Jurkat, Clone E6-1 (cell line): ENCODE measurements around the gene RBAK.
"Not testable (repeated sequence)": the region's sequence is repeated elsewhere in the genome, so short reads cannot be mapped to it uniquely, and the experiment has no call there.

Experiments used
- DNase-seq: peaks from one replicate; pipeline ENCODE4 v3.0.0-alpha.2; 2011; ENCODE audit warnings: low read depth, low spot score
- H3K4me3 ChIP-seq: 2 replicates; pipeline ENCODE4 v1.5.1; 2011; ENCODE audit warnings: mild to moderate bottlenecking, low read length, control low read depth, moderate library complexity

RBAK gene

GRCh38 chr7:5046397-5046732, 705 bp downstream of the RBAK start:
- DNase-seq = not testable (repeated sequence)
- H3K4me3 ChIP-seq = peak overlapping the region; percentile 72

GRCh38 chr7:5047127-5047526, 1.5 kb downstream of the RBAK start:
- H3K4me3 ChIP-seq, DNase-seq: not testable (repeated sequence)

DNA sequence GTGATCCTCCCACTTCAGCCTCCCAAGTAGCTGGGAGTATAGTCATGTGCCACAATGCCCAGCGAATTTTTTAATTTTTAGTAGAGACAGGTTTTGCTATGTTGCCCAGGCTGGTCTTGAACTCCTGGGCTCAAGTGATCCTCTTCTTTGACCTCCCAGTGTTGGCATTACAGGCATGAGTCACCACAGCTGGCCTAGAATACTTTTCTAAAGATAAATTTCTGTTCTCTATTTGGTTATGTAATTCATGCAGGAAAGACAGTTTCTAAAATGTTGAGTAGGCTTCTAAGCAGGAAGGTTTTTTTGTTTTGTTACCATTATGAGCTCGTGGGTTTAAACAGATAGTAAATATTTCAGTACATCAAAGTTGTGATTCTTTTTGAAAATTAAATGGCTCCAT, 5.0 kb downstream of the RBAK start:
- H3K4me3 ChIP-seq = no peak overlapping the region
- DNase-seq = no peak

GRCh38 chr7:5051731-5052130, 6.1 kb downstream of the RBAK start:
- DNase-seq, H3K4me3 ChIP-seq: not testable (repeated sequence)

GRCh38 chr7:5053175-5053574, 7.5 kb downstream of the RBAK start:
- DNase-seq = no peak
- H3K4me3 ChIP-seq = no peak overlapping the region

GRCh38 chr7:5063698-5064097, 18.0 kb downstream of the RBAK start:
- DNase-seq = no peak

GRCh38 chr7:5064391-5065106, 18.9 kb downstream of the RBAK start:
- H3K4me3 ChIP-seq = no peak overlapping the region

More at GRCh38 chr7:5063698-5064097, 18.0 kb downstream of the RBAK start:
- no peak overlapping the region for H3K4me3 ChIP-seq

GRCh38 chr7:5065107-5065407, 19.4 kb downstream of the RBAK start:
- DNase-seq = no peak
- H3K4me3 ChIP-seq = no peak overlapping the region

More at GRCh38 chr7:5064391-5065106, 18.9 kb downstream of the RBAK start:
- no peak for DNase-seq

GRCh38 chr7:5068521-5068920, 22.9 kb downstream of the RBAK start:
- no peak overlapping the region for H3K4me3 ChIP-seq
- no peak for DNase-seq

- no peak for DNase-seq
- no peak overlapping the region for H3K4me3 ChIP-seq
Measured at GRCh38 chr7:5070206-5070605, 24.5 kb downstream of the RBAK start.

DNA sequence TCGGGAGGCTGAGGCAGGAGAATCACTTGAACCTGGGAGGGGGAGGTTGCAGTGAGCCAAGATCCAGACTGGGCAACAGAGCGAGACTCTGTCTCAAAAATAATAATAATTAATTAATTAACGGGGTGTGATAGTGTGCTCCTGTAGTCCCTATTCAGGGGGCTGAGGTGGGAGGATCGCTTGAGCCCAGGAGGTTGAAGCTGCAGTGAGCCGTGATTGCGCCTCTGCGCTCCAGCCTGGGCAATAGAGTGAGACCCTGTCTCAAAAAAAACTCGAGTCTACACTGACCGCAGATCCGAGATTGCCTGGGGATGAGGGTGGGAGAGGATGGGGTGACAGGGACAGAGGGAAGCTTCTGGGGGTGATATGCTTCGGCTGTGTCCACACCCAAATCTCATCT, 29.5 kb downstream of the RBAK start:
- not testable (repeated sequence) for H3K4me3 ChIP-seq, DNase-seq

DNA sequence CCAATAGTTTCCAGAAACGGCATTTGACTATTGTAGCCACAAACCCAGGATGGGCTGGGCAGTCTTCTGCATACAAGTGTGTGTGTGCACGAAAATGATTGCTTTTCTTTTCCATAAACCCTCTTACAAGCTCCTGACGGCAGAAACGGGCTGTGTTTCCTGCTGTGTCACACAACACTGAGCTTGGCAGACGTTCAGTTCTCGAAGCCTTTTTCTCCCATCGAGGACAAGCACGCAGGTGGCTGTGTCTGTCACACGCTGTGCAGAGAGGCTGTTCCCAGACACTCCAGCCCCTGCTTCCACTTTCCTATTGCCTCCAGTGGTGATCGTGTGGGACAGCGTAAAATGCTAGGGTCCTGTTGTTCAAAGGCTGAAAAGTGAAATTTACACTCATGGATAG, 32.1 kb downstream of the RBAK start:
- no peak for DNase-seq
- no peak overlapping the region for H3K4me3 ChIP-seq

DNA sequence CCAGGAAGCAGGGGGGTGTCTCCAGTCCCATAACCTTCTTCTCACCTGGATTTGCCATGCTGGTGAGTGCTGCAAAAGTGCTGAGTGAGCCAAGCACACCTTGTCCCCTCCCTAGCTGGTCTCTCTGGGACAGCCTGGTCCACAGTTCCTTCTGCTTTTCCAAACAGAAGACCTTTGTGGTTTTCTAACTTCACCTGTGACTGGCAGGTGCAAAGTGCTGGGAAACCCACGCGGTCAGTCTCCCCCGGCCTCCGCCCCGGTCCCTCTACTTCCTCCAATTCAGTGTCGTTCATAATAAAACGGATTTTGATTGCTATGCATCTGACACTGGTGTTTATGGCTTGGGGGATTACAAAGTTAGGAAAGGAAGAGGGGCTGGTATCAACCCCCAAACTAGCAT, 37.1 kb downstream of the RBAK start:
- DNase-seq = no peak
- no peak overlapping the region for H3K4me3 ChIP-seq

- H3K4me3 ChIP-seq = no peak overlapping the region
- DNase-seq = no peak
Measured at GRCh38 chr7:5083311-5083711, 37.7 kb downstream of the RBAK start.

- no peak for DNase-seq
- no peak overlapping the region for H3K4me3 ChIP-seq
Measured at GRCh38 chr7:5086256-5086655, 40.6 kb downstream of the RBAK start.

DNA sequence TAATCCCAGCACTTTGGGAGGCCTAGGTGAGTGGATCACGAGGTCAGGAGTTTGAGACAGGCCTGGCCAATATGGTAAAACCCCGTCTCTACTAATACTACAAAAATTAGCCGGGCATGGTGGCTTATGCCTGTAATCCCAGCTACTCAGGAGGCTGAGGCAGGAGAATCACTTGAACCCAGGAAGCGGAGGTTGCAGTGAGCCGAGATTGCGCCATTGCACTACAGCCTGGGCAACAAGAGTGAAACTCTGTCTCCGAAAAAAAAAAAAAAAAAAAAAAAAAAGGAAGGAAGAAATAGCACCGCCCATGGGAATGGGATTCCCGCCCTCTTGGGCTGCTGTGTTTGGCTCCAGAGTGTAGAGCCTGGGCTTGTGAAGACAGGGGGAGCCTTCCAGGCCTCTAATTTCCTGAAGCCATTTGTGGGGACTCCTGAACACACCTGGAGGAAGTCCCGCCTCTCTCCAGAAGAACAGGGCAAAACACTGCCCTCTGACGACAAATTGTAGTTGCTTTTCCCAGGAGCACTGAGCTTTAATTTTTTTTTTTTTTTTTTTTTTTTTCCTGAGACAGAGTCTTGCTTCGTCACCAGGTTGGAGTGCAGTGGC, 42.7 kb downstream of the RBAK start:
- DNase-seq, H3K4me3 ChIP-seq: not testable (repeated sequence)

- no peak overlapping the region for H3K4me3 ChIP-seq
- no peak for DNase-seq
Measured at GRCh38 chr7:5088906-5089305, 43.2 kb downstream of the RBAK start.

DNA sequence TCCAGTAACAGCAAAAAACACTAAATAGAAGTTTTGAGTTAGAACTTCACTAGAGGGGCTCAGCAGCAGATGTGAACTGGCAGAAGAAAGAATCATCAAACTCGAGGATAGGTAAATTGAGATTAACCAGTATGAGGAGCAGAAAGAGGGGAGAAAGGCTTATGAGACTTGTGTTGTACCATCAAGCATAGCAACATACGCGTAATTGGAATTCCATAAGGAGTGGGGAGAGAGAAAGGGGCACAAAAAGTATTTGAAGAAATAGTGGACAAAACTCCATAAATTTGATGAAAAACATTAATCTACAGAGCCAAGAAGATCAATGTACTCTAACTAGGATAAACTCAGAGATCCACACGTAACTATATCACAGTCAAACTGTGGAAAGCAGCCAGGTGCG, 48.3 kb downstream of the RBAK start:
- H3K4me3 ChIP-seq = no peak overlapping the region
- no peak for DNase-seq

GRCh38 chr7:5094641-5095040, 49.0 kb downstream of the RBAK start:
- no peak for DNase-seq
- no peak overlapping the region for H3K4me3 ChIP-seq

DNA sequence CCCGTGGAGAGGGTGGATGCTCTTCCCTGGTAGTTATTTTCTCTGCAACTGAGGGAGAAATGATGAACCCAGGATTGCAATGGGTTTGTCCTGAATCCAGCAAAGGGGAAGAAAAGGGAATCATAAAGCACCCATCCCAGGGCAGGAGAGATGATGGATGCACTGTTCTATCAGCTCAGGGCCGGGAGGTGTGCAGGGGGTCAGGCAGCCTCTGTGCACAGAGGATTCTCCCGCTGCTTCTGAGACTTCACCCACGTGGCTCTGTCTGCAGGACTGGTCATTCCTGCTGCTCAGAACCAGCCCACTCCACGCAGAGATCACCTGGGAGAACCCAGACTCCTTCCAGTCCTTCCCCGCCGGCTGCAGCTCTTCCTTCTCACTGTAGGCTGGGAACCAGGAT, 70.7 kb downstream of the RBAK start:
- DNase-seq = no peak
- no peak overlapping the region for H3K4me3 ChIP-seq
